Activated CD8-positive, alpha-beta memory T cell treated with anti-CD3 and anti-CD28 coated beads for 48 hours (primary cell): ENCODE measurements around the gene RABEP1.

Experiments
- DNase-seq, 3 experiments: peaks; one replicate each; pipeline ENCODE4 v3.0.0-alpha.2; 2020; ENCODE audit warnings: low read depth in 2 of 3, low spot score in 2 of 3

The RABEP1 gene

GRCh38 chr17:5355421-5356129 is 73.5 kb downstream of the RABEP1 start:
- DNase-seq, result no peak

DNA sequence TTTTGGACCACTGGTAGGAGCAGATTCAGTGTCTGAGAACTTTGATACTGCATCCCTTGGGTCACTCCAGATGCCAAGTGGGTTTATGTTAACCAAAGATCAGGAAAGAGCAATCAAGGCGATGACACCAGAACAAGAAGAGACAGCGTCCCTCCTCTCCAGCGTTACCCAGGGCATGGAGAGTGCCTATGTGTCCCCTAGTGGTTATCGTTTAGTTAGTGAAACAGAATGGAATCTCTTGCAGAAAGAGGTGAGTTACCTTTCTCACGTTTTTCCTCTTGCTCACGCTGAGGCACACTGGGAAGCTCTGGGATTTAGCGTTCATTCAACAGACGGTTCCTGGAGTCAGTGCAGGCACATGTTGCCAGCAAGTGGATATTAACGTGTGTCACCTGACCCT is 79.3 kb downstream of the RABEP1 start:
- DNase-seq, result no peak

GRCh38 chr17:5362162-5362811 is 80.2 kb downstream of the RABEP1 start:
- DNase-seq, result no peak

DNA sequence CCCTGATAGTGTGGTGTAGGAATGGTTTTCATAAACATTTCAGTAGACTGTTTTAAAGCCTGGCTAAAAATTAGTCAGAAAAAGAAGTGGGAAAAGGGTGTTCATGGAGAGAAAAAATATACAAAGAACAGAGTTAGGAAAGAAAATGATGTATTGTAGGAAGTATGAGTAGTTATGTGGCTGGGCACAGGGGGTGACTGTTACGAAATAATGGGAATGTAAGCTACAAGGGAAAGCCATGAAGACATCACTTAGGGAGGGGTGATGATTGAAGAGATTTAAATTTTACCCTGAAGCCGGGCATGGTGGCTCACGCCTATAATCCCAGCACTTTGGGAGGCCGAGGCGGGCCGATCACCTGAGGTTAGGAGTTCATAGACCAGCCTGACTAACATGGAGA is 82.1 kb downstream of the RABEP1 start:
- DNase-seq, result no peak

DNA sequence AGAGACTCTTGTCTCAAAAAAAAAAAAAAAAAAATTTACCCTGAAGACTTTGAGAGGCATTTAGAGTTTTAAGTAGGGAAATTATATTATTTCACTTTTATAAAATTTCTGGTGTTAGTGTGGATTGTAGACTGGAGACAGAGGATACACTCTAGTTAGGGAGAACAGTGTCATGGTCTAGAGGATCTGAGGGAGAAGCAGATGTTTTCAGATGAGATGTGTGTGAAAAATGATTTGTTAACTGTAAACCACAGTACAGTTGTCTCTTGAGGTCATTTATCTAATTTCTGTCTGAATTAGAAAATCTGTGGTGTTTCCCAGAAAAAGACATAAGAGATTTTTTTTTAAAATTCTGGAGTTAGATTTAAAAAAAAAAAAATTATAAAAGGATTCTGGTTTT is 82.6 kb downstream of the RABEP1 start:
- no peak for DNase-seq

- DNase-seq, result no peak
Measured at GRCh38 chr17:5365831-5366230, 83.7 kb downstream of the RABEP1 start.

DNA sequence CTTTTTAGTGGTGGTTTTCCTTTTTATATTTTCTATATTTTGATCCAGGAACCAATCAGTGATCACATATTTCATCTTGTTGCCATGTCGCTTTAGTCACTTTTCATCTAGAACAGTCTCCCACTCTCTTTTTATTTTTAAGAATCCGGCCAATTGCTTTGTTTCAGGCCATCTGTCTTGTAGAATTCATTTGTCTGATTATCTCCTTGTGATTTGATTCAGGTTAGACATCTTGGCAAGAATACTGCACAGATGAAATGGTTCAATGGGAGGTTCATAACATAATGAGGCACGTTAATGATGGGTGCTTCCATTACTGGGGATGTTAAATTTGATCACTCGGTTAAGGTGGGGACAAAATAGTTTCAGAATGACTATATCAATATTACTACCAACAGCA is 88.3 kb downstream of the RABEP1 start:
- no peak for DNase-seq

DNA sequence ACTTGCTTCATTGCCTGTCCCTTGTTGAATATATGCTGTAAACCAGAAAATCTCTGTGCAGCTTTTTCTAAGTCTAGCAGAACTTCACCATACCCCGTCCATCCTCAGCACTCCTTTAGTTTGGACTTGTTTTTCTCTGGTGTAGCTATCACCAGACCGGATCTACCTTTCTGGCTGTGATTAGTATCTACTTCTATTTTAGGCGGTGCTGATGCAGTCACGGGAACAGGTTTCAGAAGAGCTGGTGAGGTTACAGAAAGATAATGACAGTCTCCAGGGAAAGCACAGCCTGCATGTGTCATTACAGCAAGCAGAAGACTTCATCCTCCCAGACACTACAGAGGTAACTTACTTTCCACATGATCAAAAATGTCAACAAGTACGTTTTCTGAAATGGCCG is 91.0 kb downstream of the RABEP1 start:
- DNase-seq, result no peak

- no peak for DNase-seq
Measured at GRCh38 chr17:5378566-5379207, 96.6 kb downstream of the RABEP1 start.

- no peak for DNase-seq
Measured at GRCh38 chr17:5379351-5380107, 97.4 kb downstream of the RABEP1 start.

- no peak for DNase-seq
Measured at GRCh38 chr17:5380491-5381135, 98.5 kb downstream of the RABEP1 start.

GRCh38 chr17:5381542-5381941 is 99.5 kb downstream of the RABEP1 start:
- no peak for DNase-seq

DNA sequence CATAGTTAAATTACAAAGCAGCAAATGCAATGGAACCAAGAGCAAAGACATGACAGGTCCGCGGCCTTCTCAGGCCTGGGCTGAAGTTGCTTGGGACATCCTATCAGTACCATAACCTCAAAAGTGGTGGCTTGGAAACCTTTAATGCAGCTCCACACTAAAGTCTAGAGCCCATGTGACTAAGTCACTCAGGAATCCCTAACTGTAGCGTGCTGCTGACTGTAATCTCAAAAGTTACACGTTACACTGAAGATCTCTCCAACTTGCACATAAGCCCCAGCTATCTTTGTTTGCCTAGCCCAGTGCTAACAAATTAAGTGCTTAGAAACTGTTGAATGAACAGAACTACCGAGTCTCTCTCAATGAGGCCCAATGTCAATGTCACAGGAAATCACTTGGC is 109.6 kb downstream of the RABEP1 start:
- no peak for DNase-seq

GRCh38 chr17:5396612-5397011 is 114.5 kb downstream of the RABEP1 start:
- no peak for DNase-seq

- DNase-seq, result no peak
Measured at GRCh38 chr17:5399767-5400166, 117.7 kb downstream of the RABEP1 start.

DNA sequence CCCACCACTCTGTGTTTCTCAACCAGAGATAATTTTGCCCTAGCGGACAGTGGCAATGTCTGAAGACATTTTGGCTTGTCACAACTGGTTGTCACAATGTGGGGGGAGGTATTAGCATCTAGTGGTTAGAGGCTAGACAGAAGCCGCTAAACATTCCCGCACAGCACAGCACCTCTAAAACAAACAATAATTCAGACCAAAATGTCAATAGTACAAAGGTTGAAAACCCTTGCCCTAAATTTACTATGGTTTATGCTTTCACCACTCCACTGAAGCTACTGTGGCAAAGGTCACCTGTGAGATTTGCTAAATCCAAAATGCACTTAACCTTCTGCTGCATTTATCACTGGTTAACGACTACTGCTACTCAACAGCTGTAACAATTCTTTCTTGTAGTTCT is 123.3 kb downstream of the RABEP1 start:
- no peak for DNase-seq

DNA sequence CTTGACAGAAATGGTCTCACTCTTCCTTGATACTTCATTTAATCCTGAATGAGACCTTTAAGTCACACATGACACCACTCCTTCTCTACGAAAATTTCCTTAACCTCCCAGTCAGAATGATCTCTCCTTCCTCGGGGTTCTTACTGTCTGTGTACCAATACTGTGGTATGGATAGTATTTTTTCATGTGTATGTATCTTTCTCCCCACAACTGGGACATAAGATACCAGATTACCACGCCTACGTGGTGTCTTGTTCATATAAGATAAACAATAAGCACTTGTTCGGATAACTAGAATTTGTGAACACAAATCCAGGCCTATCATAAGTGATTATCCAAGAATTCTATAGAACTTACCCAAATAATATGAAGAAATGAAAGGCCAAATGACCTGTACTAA is 126.1 kb downstream of the RABEP1 start:
- DNase-seq, result no peak

GRCh38 chr17:5410594-5411272 is 128.6 kb downstream of the RABEP1 start:
- DNase-seq, result no peak

GRCh38 chr17:5413682-5414081 is 131.6 kb downstream of the RABEP1 start:
- no peak for DNase-seq

- no peak for DNase-seq
Measured at GRCh38 chr17:5416901-5417300, 134.8 kb downstream of the RABEP1 start.
